ENCODE measurements around the gene SLBP. TPM values are rescaled to one million over a fixed set of nuclear protein-coding genes. Genes with fewer than 3 reads are reported as not detected.

Gene SLBP
- total and polyA plus RNA-seq, 2 donors (not counting 3 experiments of a cell fraction or from before 2014, with no cell fraction given): 48.3 to 63.1 TPM

DNA sequence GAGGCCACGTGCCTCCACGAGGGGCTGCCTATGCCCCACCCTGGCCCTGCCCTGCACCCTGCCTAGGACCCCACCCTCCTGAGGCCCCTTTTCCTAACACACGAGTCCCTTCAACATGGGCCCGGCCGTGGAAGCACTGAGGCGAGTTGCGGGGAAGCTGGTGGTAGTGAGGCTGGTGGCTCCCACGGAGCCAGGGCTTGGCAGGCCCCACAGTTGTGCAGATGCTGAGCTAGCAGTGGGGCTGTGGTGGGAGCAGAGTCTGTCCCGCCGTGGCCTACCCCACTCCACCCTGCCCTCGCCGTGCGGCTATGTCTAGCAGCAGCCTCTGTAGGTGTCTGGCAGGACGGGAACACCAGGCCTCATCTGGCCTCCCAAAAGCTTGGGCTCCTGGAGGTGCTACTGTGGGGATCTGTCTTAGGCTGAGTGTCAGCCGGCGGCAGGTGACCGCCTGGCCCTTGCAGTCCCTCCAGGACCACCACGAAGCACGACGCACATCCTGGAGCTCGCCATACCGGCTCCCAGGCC is 28.0 kb upstream of the SLBP start:
- DNase-seq (ENCODE audit: low read depth, low spot score): no peak
- intact Hi-C loops (cut with micrococcal nuclease): no loop called here
- H4K20me1 ChIP-seq (replicated peaks; ENCODE audit: control insufficient read depth, extremely low read depth, insufficient read depth, low read length): no peaks in the 10 kb centered on the region
- no TSS peak for BruUV-seq (replicated peaks)
- no peaks in the 10 kb centered on the region for H3K4me1 ChIP-seq (ENCODE audit: control insufficient read depth, extremely low read depth, insufficient read depth, low read length)
- CTCF ChIA-PET: interaction anchor here (0.9 kb wide), 1 partner anchor 28 kb away, joined by 3 read pairs; no protein-coding TSS in a partner anchor
- POLR2A ChIA-PET: no interaction called here
- no peak overlapping the region for H3K4me3 ChIP-seq (replicated peaks in 1 of 3; ENCODE audit: insufficient read depth in 1 of 3, low read depth in 1 of 3, low read length in 3 of 3)
- H3K27ac ChIP-seq (ENCODE audit: insufficient read depth, low read depth, low read length): no peak overlapping the region
- peaks cover 2% of the 10 kb centered on the region for H3K79me2 ChIP-seq (ENCODE audit: control insufficient read depth, insufficient read depth, low read length)
- no peaks in the 10 kb centered on the region for H3K9me1 ChIP-seq (replicated peaks; ENCODE audit: control insufficient read depth, extremely low read depth, insufficient read depth, low read length)
- H3K9ac ChIP-seq (replicated peaks; ENCODE audit: extremely low read depth, insufficient read depth, low read length): no peak overlapping the region
- TF ChIP-seq MYC (IDR thresholded peaks at IDR 0.05; ENCODE audit: low read depth, low read length): no peak
- no peak for TF ChIP-seq GATA2 (IDR thresholded peaks at IDR 0.05; ENCODE audit: insufficient read depth, insufficient read length, low read depth, low read length)
- TF ChIP-seq POLR2AphosphoS5 (IDR thresholded peaks at IDR 0.05; ENCODE audit: insufficient read depth, low read depth, low read length): no peak
- TF ChIP-seq POLR2A (IDR thresholded peaks at IDR 0.05; ENCODE audit: low read depth, low read length): no peak
- TF ChIP-seq, protein P1, sequence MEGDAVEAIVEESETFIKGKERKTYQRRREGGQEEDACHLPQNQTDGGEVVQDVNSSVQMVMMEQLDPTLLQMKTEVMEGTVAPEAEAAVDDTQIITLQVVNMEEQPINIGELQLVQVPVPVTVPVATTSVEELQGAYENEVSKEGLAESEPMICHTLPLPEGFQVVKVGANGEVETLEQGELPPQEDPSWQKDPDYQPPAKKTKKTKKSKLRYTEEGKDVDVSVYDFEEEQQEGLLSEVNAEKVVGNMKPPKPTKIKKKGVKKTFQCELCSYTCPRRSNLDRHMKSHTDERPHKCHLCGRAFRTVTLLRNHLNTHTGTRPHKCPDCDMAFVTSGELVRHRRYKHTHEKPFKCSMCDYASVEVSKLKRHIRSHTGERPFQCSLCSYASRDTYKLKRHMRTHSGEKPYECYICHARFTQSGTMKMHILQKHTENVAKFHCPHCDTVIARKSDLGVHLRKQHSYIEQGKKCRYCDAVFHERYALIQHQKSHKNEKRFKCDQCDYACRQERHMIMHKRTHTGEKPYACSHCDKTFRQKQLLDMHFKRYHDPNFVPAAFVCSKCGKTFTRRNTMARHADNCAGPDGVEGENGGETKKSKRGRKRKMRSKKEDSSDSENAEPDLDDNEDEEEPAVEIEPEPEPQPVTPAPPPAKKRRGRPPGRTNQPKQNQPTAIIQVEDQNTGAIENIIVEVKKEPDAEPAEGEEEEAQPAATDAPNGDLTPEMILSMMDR (IDR thresholded peaks at IDR 0.05; ENCODE audit: extremely low read depth in 1 of 2, insufficient read depth in 1 of 2, low read depth in 1 of 2, low read length in 2 of 2): no peak
- TF ChIP-seq, protein P2, sequence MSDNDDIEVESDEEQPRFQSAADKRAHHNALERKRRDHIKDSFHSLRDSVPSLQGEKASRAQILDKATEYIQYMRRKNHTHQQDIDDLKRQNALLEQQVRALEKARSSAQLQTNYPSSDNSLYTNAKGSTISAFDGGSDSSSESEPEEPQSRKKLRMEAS (IDR thresholded peaks at IDR 0.05; ENCODE audit: insufficient read depth, insufficient read length): no peak
- no peak for TF ChIP-seq JUN (IDR thresholded peaks at IDR 0.05; ENCODE audit: borderline replicate concordance, insufficient read depth, insufficient read length, low read depth)
- no peak for TF ChIP-seq FOS (IDR thresholded peaks at IDR 0.05; ENCODE audit: borderline replicate concordance, insufficient read depth, low read length)
- no peak for TF ChIP-seq EZH2 (IDR thresholded peaks at IDR 0.05; ENCODE audit: borderline replicate concordance, low read depth, low read length, severe bottlenecking)
- dilution Hi-C loops (cut with MboI; ENCODE audit: extremely low pct_ligation_motif_present, low sequenced_read_pairs): no loop called here
- H3K27me3 ChIP-seq (ENCODE audit: control insufficient read depth in 2 of 2, insufficient read depth in 2 of 2, low read length in 2 of 2): no peaks in the 10 kb centered on the region
- H3K36me3 ChIP-seq (ENCODE audit: control insufficient read depth in 2 of 2, extremely low read depth in 1 of 2, insufficient read depth in 2 of 2, low read length in 2 of 2): peaks cover 21 to 49% of the 10 kb centered on the region in 2 experiments
- no peak for FAIRE-seq
- no peak overlapping the region for H2AFZ ChIP-seq (ENCODE audit: low read depth, low read length)
- no peak overlapping the region for H3K4me2 ChIP-seq (ENCODE audit: insufficient read depth, low read length)
- no peaks in the 10 kb centered on the region for H3K9me3 ChIP-seq (replicated peaks; ENCODE audit: control insufficient read depth, insufficient read depth, low read length)

Data from endothelial cell of umbilical vein (primary cell).